H9 (cell line): ENCODE measurements around the gene CCDC88C. TPM values are rescaled to one million over a fixed set of nuclear protein-coding genes. Genes with fewer than 3 reads are reported as not detected.

Experiments used
- DNase-seq: peaks from one replicate; pipeline ENCODE4 v3.0.0-alpha.2; 2017
- H2AFZ ChIP-seq: one replicate; pipeline ENCODE4 v1.6.1; 2013; ENCODE audit warnings: mild to moderate bottlenecking, low read length, control low read depth, moderate library complexity
- H2AK5ac ChIP-seq: 2 replicates; pipeline ENCODE4 v1.6.1; 2013; ENCODE audit warnings: low read length, control low read depth, mixed read lengths; ENCODE audit not compliant: insufficient read length
- H2BK120ac ChIP-seq: one replicate; pipeline ENCODE4 v1.6.1; 2013; ENCODE audit warnings: low read depth, mild to moderate bottlenecking, low read length, control low read depth, inconsistent platforms; ENCODE audit not compliant: poor library complexity, severe bottlenecking
- H2BK12ac ChIP-seq: 2 replicates; pipeline ENCODE4 v1.6.1; 2013; ENCODE audit warnings: low read length, control low read depth, mixed read lengths, low read depth; ENCODE audit not compliant: insufficient read length
- H2BK15ac ChIP-seq: 2 replicates; pipeline ENCODE4 v1.6.1; 2013; ENCODE audit warnings: low read depth, low read length, control low read depth
- H2BK20ac ChIP-seq: one replicate; pipeline ENCODE4 v1.6.1; 2013; ENCODE audit warnings: low read depth, mild to moderate bottlenecking, low read length, control low read depth, inconsistent platforms; ENCODE audit not compliant: poor library complexity, severe bottlenecking
- H2BK5ac ChIP-seq: 2 replicates; pipeline ENCODE4 v1.6.1; 2013; ENCODE audit warnings: low read length, control low read depth, mixed read lengths; ENCODE audit not compliant: insufficient read length
- H3K14ac ChIP-seq: 2 replicates; pipeline ENCODE4 v1.6.1; 2013; ENCODE audit warnings: low read length, control low read depth; ENCODE audit not compliant: insufficient read depth
- H3K18ac ChIP-seq: 2 replicates; pipeline ENCODE4 v1.6.1; 2013; ENCODE audit warnings: low read depth, mild to moderate bottlenecking, mixed read lengths, low read length, control low read depth; ENCODE audit not compliant: insufficient read length
- H3K23ac ChIP-seq: 2 replicates; pipeline ENCODE4 v1.6.1; 2013; ENCODE audit warnings: low read length, control low read depth, mixed read lengths, low read depth; ENCODE audit not compliant: insufficient read length
- H3K23me2 ChIP-seq: 2 replicates; pipeline ENCODE4 v1.6.1; 2013; ENCODE audit warnings: low read depth, mild to moderate bottlenecking, mixed read lengths, low read length, control low read depth; ENCODE audit not compliant: insufficient read length, poor library complexity, severe bottlenecking
- H3K27ac ChIP-seq: 2 replicates; pipeline ENCODE4 v1.5.1; 2013; ENCODE audit warnings: low read length, control low read depth, mixed read lengths, low read depth; ENCODE audit not compliant: insufficient read length
- H3K27me3 ChIP-seq: 2 replicates; pipeline ENCODE4 v1.6.1; 2013; ENCODE audit warnings: low read length, control low read depth, inconsistent platforms; ENCODE audit not compliant: insufficient read depth
- H3K4ac ChIP-seq: 2 replicates; pipeline ENCODE4 v1.6.1; 2013; ENCODE audit warnings: low read depth, mild to moderate bottlenecking, control low read depth, inconsistent platforms, low read length, moderate library complexity
- H3K4me1 ChIP-seq: 2 replicates; pipeline ENCODE4 v1.6.1; 2013; ENCODE audit warnings: low read length, control low read depth, inconsistent platforms; ENCODE audit not compliant: insufficient read depth
- H3K4me2 ChIP-seq: 2 replicates; pipeline ENCODE4 v1.6.1; 2013; ENCODE audit warnings: low read length, control low read depth, mixed read lengths; ENCODE audit not compliant: insufficient read length, insufficient read depth
- H3K56ac ChIP-seq: 2 replicates; pipeline ENCODE4 v1.6.1; 2013; ENCODE audit warnings: low read depth, mild to moderate bottlenecking, mixed read lengths, low read length, control low read depth; ENCODE audit not compliant: insufficient read length
- H3K79me1 ChIP-seq: 2 replicates; pipeline ENCODE4 v1.6.1; 2013; ENCODE audit warnings: low read depth, mild to moderate bottlenecking, moderate library complexity, low read length, control low read depth, inconsistent platforms; ENCODE audit not compliant: insufficient read depth, poor library complexity, severe bottlenecking
- H3K79me2 ChIP-seq: 2 replicates; pipeline ENCODE4 v1.6.1; 2013; ENCODE audit warnings: low read length, control low read depth, inconsistent platforms; ENCODE audit not compliant: insufficient read depth
- H3K9ac ChIP-seq: 2 replicates; pipeline ENCODE4 v1.6.1; 2013; ENCODE audit warnings: low read length, control low read depth, mixed read lengths; ENCODE audit not compliant: insufficient read length; ENCODE audit errors: extremely low read depth
- H3K9me3 ChIP-seq: one replicate; pipeline ENCODE4 v1.6.1; 2013; ENCODE audit warnings: low read depth, low read length, inconsistent platforms; ENCODE audit not compliant: control insufficient read depth
- H3T11ph ChIP-seq: one replicate; pipeline ENCODE4 v1.6.1; 2013; ENCODE audit warnings: mild to moderate bottlenecking, low read length, control low read depth, inconsistent platforms
- H4K20me1 ChIP-seq: one replicate; pipeline ENCODE4 v1.6.1; 2013; ENCODE audit not compliant: control insufficient read depth, insufficient read length, insufficient read depth
- H4K5ac ChIP-seq: 2 replicates; pipeline ENCODE4 v1.6.1; 2013; ENCODE audit warnings: low read depth, mild to moderate bottlenecking, mixed read lengths, low read length, control low read depth; ENCODE audit not compliant: insufficient read length
- H4K8ac ChIP-seq: replicated peaks from 2 replicates; pipeline ENCODE4 v1.6.1; 2013; ENCODE audit warnings: low read length, control low read depth, mixed read lengths, low read depth; ENCODE audit not compliant: insufficient read length
- H4K91ac ChIP-seq: 2 replicates; pipeline ENCODE4 v1.6.1; 2013; ENCODE audit warnings: low read depth, mild to moderate bottlenecking, moderate library complexity, mixed read lengths, low read length, control low read depth; ENCODE audit not compliant: insufficient read length
- H3K27ac Mint-ChIP-seq, 3 experiments: 2 replicates in 2 of 3; 3 replicates in 1 of 3; pipeline ENCODE4 v1.8.0; 2020 to 2021; ENCODE audit warnings: mixed read lengths in 3 of 3, mild to moderate bottlenecking in 1 of 3, moderate library complexity in 1 of 3
- H3K27me3 Mint-ChIP-seq: 2 replicates; pipeline ENCODE4 v1.8.0; 2021; ENCODE audit warnings: low read depth, mild to moderate bottlenecking, moderate library complexity, mixed read lengths
- H3K36me3 Mint-ChIP-seq, 3 experiments: 2 replicates in 2 of 3; 3 replicates in 1 of 3; pipeline ENCODE4 v1.8.0; 2020 to 2021; ENCODE audit warnings: low read depth in 3 of 3, mixed read lengths in 3 of 3; ENCODE audit not compliant: insufficient read depth in 1 of 3
- H3K4me1 Mint-ChIP-seq, 2 experiments: 2 replicates each; pipeline ENCODE4 v1.8.0; 2020; ENCODE audit warnings: mixed read lengths in 2 of 2
- H3K4me3 Mint-ChIP-seq, 2 experiments: 2 replicates in 1 of 2; 3 replicates in 1 of 2; pipeline ENCODE4 v1.8.0; 2020 to 2021; ENCODE audit warnings: mild to moderate bottlenecking in 2 of 2, mixed read lengths in 2 of 2, moderate library complexity in 1 of 2
- H3K9me3 Mint-ChIP-seq, 2 experiments: 2 replicates in 1 of 2; 3 replicates in 1 of 2; pipeline ENCODE4 v1.8.0; 2020; ENCODE audit warnings: mild to moderate bottlenecking in 2 of 2, mixed read lengths in 2 of 2, moderate library complexity in 1 of 2
- CTCF ChIP-seq: fragments of 200-600 bp; sonication (generic); conservative IDR thresholded peaks from 3 replicates; pipeline ENCODE4 v1.8.0; 2021; ENCODE audit warnings: antibody characterized with exemption, mild to moderate bottlenecking
- WGBS: extraction: QIAGEN DNeasy Blood & Tissue Kit; methylation state at CpG from one replicate; pipeline ENCODE4 v1.1.7; 2013; ENCODE audit warnings: missing lambda C conversion rate, low lambda C conversion rate, mixed read lengths; ENCODE audit not compliant: insufficient read length; ENCODE audit errors: extremely low coverage; 5-methylcytosine and 5-hydroxymethylcytosine counted together
- total RNA-seq: library from RNA; stranded (reverse); gene quantifications from 2 replicates; pipeline ENCODE4 v1.2.1, GENCODE V29; 2021

Gene CCDC88C
- total RNA-seq, 1 experiment from 2014 or later, result 52.4 TPM

DNA sequence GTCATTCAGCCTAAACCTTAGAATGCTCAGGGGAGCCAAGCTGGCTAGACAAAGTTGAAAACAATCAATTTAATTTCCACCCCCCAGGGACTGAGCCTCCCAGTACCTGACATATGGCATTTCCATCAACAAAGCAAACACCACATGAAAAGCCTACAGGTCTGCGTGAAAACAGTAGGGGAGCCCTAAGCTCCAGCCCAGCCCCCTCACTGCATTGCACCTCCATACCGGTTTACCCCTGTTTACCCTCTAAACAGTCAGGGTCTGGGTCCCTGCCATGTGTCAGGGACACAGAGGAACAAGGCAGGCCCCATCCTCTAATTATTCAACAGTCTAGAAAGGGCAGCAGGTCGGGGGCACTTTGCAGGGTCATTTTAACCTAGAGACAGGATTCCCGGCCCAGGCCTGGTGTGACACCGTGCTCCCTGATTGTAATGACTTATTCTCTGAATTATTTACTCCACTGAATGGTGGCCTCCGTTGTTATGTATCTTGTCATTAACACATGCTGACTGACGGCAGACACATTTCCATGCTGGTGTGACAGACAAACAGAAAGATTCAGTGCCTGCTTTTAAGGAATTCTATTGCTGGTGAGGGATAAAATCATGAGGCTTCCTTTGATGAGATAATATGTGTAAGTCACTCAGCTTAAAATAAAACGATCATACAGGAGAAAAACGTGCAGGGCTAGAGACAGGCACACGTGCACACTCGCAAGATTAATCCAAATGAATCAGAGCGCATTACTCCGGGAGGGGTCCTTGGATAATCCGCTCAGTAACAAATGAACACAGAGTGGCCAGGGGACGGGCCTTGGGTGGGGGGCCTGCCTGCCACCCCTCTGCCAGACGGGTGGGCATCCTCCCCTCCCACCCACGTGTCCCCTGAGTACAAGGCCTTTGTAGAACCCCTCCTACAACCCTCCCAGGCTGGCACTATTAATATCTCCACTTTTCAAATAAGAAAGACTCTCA lies 23.2 kb downstream of the CCDC88C start:
- Mint-ChIP-seq H3K27ac (peak overlapping the region; percentile 74 to 89 (median 78); a peak in 6 of 7 replicates), H3K4me3 (peak overlapping the region; percentile 37 to 43; a peak in 4 of 5 replicates), H3K27me3 (no peaks in the 10 kb centered on the region), H3K36me3 (peaks cover 0 to 3% (median 3%) of the 10 kb centered on the region in 3 experiments; a peak in 5 of 7 replicates), H3K9me3 (no peaks in the 10 kb centered on the region; a peak in 2 of 5 replicates), H3K4me1 (peaks cover 73 to 77% of the 10 kb centered on the region in 2 experiments)
- Histone ChIP-seq H3K23ac (no peak overlapping the region), H4K8ac (no peak overlapping the region), H3T11ph (no peak overlapping the region), H2AK5ac (no peak overlapping the region), H3K14ac (no peak overlapping the region), H3K9me3 (no peaks in the 10 kb centered on the region), H3K27ac (no peak overlapping the region), H2BK12ac (no peak overlapping the region), H3K79me1 (peaks cover 5% of the 10 kb centered on the region), H3K4me1 (peaks cover 33% of the 10 kb centered on the region), H3K18ac (no peak overlapping the region), H2BK120ac (no peak overlapping the region), H3K79me2 (peaks cover 16% of the 10 kb centered on the region; the same call in 1 of the 2 replicates), H3K23me2 (no peaks in the 10 kb centered on the region), H3K4ac (no peak overlapping the region), H3K4me2 (no peak overlapping the region), H2BK20ac (no peak overlapping the region), H4K20me1 (no peaks in the 10 kb centered on the region), H3K9ac (no peak overlapping the region), H2AFZ (no peak overlapping the region), H4K5ac (no peak overlapping the region), H3K27me3 (no peaks in the 10 kb centered on the region), H3K56ac (no peak overlapping the region), H2BK5ac (no peak overlapping the region), H2BK15ac (0 out of 2 replicates have a peak overlapping the region, but pooled peaks have one; percentile 15), H4K91ac (no peak overlapping the region)
- WGBS, result no CpG with 5 or more reads among the region's 17 CpGs
- DNase-seq, result no peak
- no peak for TF ChIP-seq CTCF
